GM21737 (cell line): Measurements from ENCODE around the gene CANT1.

ENCODE experiments used
- ATAC-seq: cut with Tn5 transposase; IDR thresholded peaks from one replicate; pipeline ENCODE4 v1.9.1; 2021; ENCODE audit warnings: mild to moderate bottlenecking, moderate library complexity; ENCODE audit not compliant: unreplicated experiment

CANT1 gene

GRCh38 chr17:78998311-78999055 lies 11.1 kb downstream of the CANT1 start:
- no peak for ATAC-seq

- ATAC-seq = no peak
Measured at GRCh38 chr17:78997881-78998280, 11.7 kb downstream of the CANT1 start.

- no peak for ATAC-seq
Measured at GRCh38 chr17:78997231-78997741, 12.3 kb downstream of the CANT1 start.

- no peak for ATAC-seq
Measured at GRCh38 chr17:78996781-78997201, 12.8 kb downstream of the CANT1 start.

- no peak for ATAC-seq
Measured at GRCh38 chr17:78995761-78996451, 13.7 kb downstream of the CANT1 start.

- ATAC-seq = no peak
Measured at GRCh38 chr17:78995022-78995760, 14.4 kb downstream of the CANT1 start.

GRCh38 chr17:78993981-78994671 lies 15.4 kb downstream of the CANT1 start:
- no peak for ATAC-seq

GRCh38 chr17:78993241-78993956 lies 16.2 kb downstream of the CANT1 start:
- no peak for ATAC-seq

- ATAC-seq = no peak
Measured at GRCh38 chr17:78992542-78993212, 16.9 kb downstream of the CANT1 start.

- ATAC-seq = no peak
Measured at GRCh38 chr17:78991906-78992532, 17.5 kb downstream of the CANT1 start.

GRCh38 chr17:78991017-78991738 lies 18.4 kb downstream of the CANT1 start:
- no peak for ATAC-seq

GRCh38 chr17:78990349-78991016 lies 19.1 kb downstream of the CANT1 start:
- no peak for ATAC-seq

- no peak for ATAC-seq
Measured at GRCh38 chr17:78988152-78988551, 21.4 kb downstream of the CANT1 start.

- no peak for ATAC-seq
Measured at GRCh38 chr17:78986649-78987328, 22.8 kb downstream of the CANT1 start.

GRCh38 chr17:78986048-78986648 lies 23.4 kb downstream of the CANT1 start:
- no peak for ATAC-seq

- ATAC-seq = no peak
Measured at GRCh38 chr17:78985395-78985794, 24.2 kb downstream of the CANT1 start.
